CD8-positive, alpha-beta memory T cell (primary cell): ENCODE results near the gene FGD3. TPM values are rescaled to one million over a fixed set of nuclear protein-coding genes. Genes with fewer than 3 reads are reported as not detected.

Experiments
- CTCF ChIA-PET: fragments of 350-600 bp; sonication (Branson Sonifier 250); formaldehyde crosslinking; loops from one replicate; lab custom pipeline; 2021; ENCODE audit warnings: antibody characterized with exemption; lab: Charles Lee
- POLR2A ChIA-PET: fragments of 350-600 bp; sonication (Branson Sonifier 250); formaldehyde crosslinking; loops from one replicate; lab custom pipeline; 2021; ENCODE audit warnings: antibody characterized with exemption; lab: Charles Lee
- DNase-seq, 5 donors: peaks; one replicate each; pipeline versions ENCODE4 v3.0.0 to v3.0.0-alpha.2; 2020 to 2022; ENCODE audit warnings: mixed read lengths in 1 of 5
- H3K27ac ChIP-seq: one replicate; pipeline ENCODE4 v1.7.0; 2013; ENCODE audit warnings: low read depth, mild to moderate bottlenecking, low read length, moderate library complexity
- H3K27me3 ChIP-seq: 2 replicates; pipeline ENCODE4 v1.7.0; 2013; ENCODE audit warnings: low read length, mild to moderate bottlenecking; ENCODE audit not compliant: insufficient read depth, poor library complexity, severe bottlenecking
- H3K36me3 ChIP-seq: 2 replicates; pipeline ENCODE4 v1.7.0; 2013; ENCODE audit warnings: mild to moderate bottlenecking, low read length, moderate library complexity; ENCODE audit not compliant: insufficient read depth
- H3K4me1 ChIP-seq: 2 replicates; pipeline ENCODE4 v1.7.0; 2013; ENCODE audit warnings: mild to moderate bottlenecking, low read length, moderate library complexity; ENCODE audit not compliant: insufficient read depth
- H3K4me3 ChIP-seq: 2 replicates; pipeline ENCODE4 v1.7.0; 2013; ENCODE audit warnings: mild to moderate bottlenecking, low read length
- H3K9me3 ChIP-seq: 2 replicates; pipeline ENCODE4 v1.7.0; 2013; ENCODE audit warnings: mild to moderate bottlenecking, low read length
- H3K27ac Mint-ChIP-seq, 8 donors: one replicate each; pipeline ENCODE4 v1.8.0; 2020 to 2021; ENCODE audit warnings: mixed read lengths in 8 of 8, mild to moderate bottlenecking in 6 of 8, inconsistent platforms in 3 of 8, moderate library complexity in 3 of 8
- H3K27me3 Mint-ChIP-seq, 2 donors: one replicate each; pipeline ENCODE4 v1.8.0; 2020 to 2021; ENCODE audit warnings: mixed read lengths in 2 of 2, mild to moderate bottlenecking in 1 of 2, moderate library complexity in 1 of 2
- H3K36me3 Mint-ChIP-seq, 3 donors: one replicate each; pipeline ENCODE4 v1.8.0; 2020 to 2021; ENCODE audit warnings: mixed read lengths in 3 of 3, inconsistent platforms in 1 of 3, mild to moderate bottlenecking in 1 of 3
- H3K4me1 Mint-ChIP-seq, 3 donors: one replicate each; pipeline ENCODE4 v1.8.0; 2020 to 2021; ENCODE audit warnings: mixed read lengths in 3 of 3, inconsistent platforms in 1 of 3, mild to moderate bottlenecking in 1 of 3
- H3K4me3 Mint-ChIP-seq, 7 donors: one replicate each; pipeline ENCODE4 v1.8.0; 2020 to 2021; ENCODE audit warnings: mixed read lengths in 7 of 7, mild to moderate bottlenecking in 6 of 7, moderate library complexity in 4 of 7, inconsistent platforms in 2 of 7
- H3K9me3 Mint-ChIP-seq, 5 donors: one replicate each; pipeline ENCODE4 v1.8.0; 2020 to 2022; ENCODE audit warnings: mixed read lengths in 5 of 5, mild to moderate bottlenecking in 3 of 5, moderate library complexity in 2 of 5, inconsistent platforms in 1 of 5
- polyA plus RNA-seq: library from polyadenylated mRNA; unstranded; fragments of 300-500 nt; fragmentation: Illumina TruSeq; gene quantifications from one replicate; pipeline ENCODE4 v1.2.3, GENCODE V29; 2021
- total RNA-seq, 2 experiments: library from RNA; stranded (reverse); gene quantifications; one replicate each; pipeline ENCODE4 v1.2.3, GENCODE V29; 2021

Gene FGD3
- total and polyA plus RNA-seq, 3 experiments from 2014 or later: 54.6 to 134 (median 56.5) TPM

GRCh38 chr9:93032545-93032944, 85.2 kb downstream of the FGD3 start:
- Histone ChIP-seq H3K27ac (no peak overlapping the region), H3K9me3 (no peaks in the 10 kb centered on the region), H3K36me3 (peaks cover 45% of the 10 kb centered on the region), H3K27me3 (no peaks in the 10 kb centered on the region), H3K4me1 (peaks cover 55% of the 10 kb centered on the region), H3K4me3 (no peak overlapping the region)
- Mint-ChIP-seq H3K27ac (peak overlapping the region in 6 of 8 donors; percentile 53 to 89 (median 78)), H3K4me3 (no peak overlapping the region), H3K4me1 (peaks cover 50 to 82% (median 54%) of the 10 kb centered on the region in 3 donors), H3K27me3 (no peaks in the 10 kb centered on the region), H3K9me3 (no peaks in the 10 kb centered on the region), H3K36me3 (peaks cover 14 to 84% (median 18%) of the 10 kb centered on the region in 3 donors)
- ChIA-PET POLR2A (interaction anchor here (0.5 kb wide), 1 partner anchor 43 kb away, joined by 3 read pairs; no protein-coding TSS in a partner anchor), CTCF (interaction anchor here (2.1 kb wide), 1 partner anchor 29 kb away, joined by 10 read pairs; no protein-coding TSS in a partner anchor)
- no peak for DNase-seq

DNA sequence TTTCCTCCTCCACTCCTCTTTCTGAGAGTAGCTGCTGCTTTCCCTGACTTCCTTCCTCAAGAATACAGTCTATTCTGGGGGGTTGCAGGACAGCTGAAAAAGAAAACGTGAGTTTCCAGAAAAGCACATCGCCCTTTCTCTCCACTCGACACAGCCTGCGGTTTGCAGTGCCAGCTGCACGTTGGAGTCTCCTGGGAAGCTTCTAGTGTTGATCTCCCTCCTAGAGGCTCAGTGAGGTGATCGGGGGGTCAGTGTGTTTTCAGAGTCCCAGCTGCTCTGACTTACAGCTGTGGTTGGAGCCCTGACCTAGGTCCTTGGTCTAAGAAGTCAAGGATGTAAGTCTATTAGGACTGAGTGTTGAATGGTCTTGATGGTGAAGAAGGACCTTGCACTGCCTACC, 86.2 kb downstream of the FGD3 start:
- ChIA-PET POLR2A (no interaction called here), CTCF (interaction anchor here (0.9 to 2.1 kb wide), 3 partner anchors 20 to 30 kb away, joined by 3 to 10 read pairs (median 3); no protein-coding TSS in a partner anchor)
- Histone ChIP-seq H3K27me3 (no peaks in the 10 kb centered on the region), H3K27ac (no peak overlapping the region), H3K4me1 (peaks cover 55% of the 10 kb centered on the region), H3K4me3 (no peak overlapping the region), H3K9me3 (no peaks in the 10 kb centered on the region), H3K36me3 (peaks cover 45% of the 10 kb centered on the region)
- H3K36me3 Mint-ChIP-seq: peaks cover 10 to 81% (median 13%) of the 10 kb centered on the region in 3 donors
- peak overlapping the region in 1 of 7 donors; percentile 13 for H3K4me3 Mint-ChIP-seq
- H3K27ac Mint-ChIP-seq: peak overlapping the region; percentile 10 to 92 (median 80)
- H3K4me1 Mint-ChIP-seq: peaks cover 42 to 80% (median 44%) of the 10 kb centered on the region in 3 donors
- no peak for DNase-seq
- H3K27me3 Mint-ChIP-seq: peaks cover 0 to 2% of the 10 kb centered on the region in 2 donors
- no peaks in the 10 kb centered on the region for H3K9me3 Mint-ChIP-seq

- Mint-ChIP-seq H3K36me3 (peaks cover 8 to 68% (median 13%) of the 10 kb centered on the region in 3 donors), H3K27me3 (peaks cover 0 to 6% of the 10 kb centered on the region in 2 donors), H3K4me3 (no peak overlapping the region), H3K4me1 (peaks cover 37 to 79% (median 37%) of the 10 kb centered on the region in 3 donors), H3K9me3 (no peaks in the 10 kb centered on the region), H3K27ac (peak overlapping the region in 1 of 8 donors; percentile 29)
- CTCF ChIA-PET: interaction anchor here (0.6 to 2.3 kb wide), 4 partner anchors 19 to 78 kb away, joined by 3 to 4 read pairs (median 4); no protein-coding TSS in a partner anchor
- no peak overlapping the region for H3K4me3 ChIP-seq
- H3K27ac ChIP-seq: no peak overlapping the region
- POLR2A ChIA-PET: interaction anchor here (1.3 kb wide), 1 partner anchor 49 kb away, joined by 4 read pairs; no protein-coding TSS in a partner anchor
- H3K36me3 ChIP-seq: peaks cover 38% of the 10 kb centered on the region
- no peaks in the 10 kb centered on the region for H3K9me3 ChIP-seq
- DNase-seq: no peak
- H3K27me3 ChIP-seq: no peaks in the 10 kb centered on the region
- H3K4me1 ChIP-seq: peaks cover 39% of the 10 kb centered on the region
These were observed 87.9 kb downstream of the FGD3 start for GRCh38 chr9:93035106-93035660.

DNA sequence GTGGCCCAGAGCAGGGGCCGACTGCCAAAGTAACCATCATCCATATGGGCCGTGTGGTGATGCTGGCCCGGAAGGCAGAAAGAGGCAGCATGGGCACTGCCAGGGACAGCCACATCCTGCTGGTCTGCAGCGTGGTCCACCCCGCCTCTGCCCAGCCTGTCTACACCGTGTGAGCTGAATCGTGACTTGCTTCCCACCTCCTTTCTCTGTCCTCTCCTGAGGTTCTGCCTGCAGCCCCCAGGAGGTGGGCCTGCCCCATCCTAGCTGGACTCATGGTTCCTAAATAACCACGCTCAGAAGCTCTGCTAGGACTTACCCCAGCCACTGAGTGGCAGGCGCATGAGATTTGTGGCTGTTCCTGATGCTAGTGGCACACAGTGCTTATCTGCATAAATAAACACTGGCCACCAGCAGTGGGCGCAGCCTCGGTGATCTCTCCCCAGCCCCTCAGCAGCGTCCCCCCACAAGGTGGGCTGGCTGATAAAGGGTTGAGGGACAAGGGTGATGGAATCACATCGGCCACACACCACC, 88.6 kb downstream of the FGD3 start:
- H3K9me3 ChIP-seq: no peaks in the 10 kb centered on the region
- peaks cover 31% of the 10 kb centered on the region for H3K36me3 ChIP-seq
- Mint-ChIP-seq H3K4me1 (peaks cover 30 to 78% (median 33%) of the 10 kb centered on the region in 3 donors), H3K27ac (peak overlapping the region in 5 of 8 donors; percentile 60 to 80 (median 78)), H3K4me3 (peak overlapping the region in 1 of 7 donors; percentile 4), H3K36me3 (peaks cover 5 to 62% (median 9%) of the 10 kb centered on the region in 3 donors), H3K27me3 (peaks cover 0 to 6% of the 10 kb centered on the region in 2 donors), H3K9me3 (no peaks in the 10 kb centered on the region)
- no peak for DNase-seq
- ChIA-PET CTCF (interaction anchor here (0.6 to 2.3 kb wide), 6 partner anchors 22 to 267 kb away, joined by 3 to 5 read pairs (median 4); no protein-coding TSS in a partner anchor), POLR2A (interaction anchor here (1.3 kb wide), 1 partner anchor 49 kb away, joined by 4 read pairs; no protein-coding TSS in a partner anchor)
- H3K27ac ChIP-seq: no peak overlapping the region
- no peak overlapping the region for H3K4me3 ChIP-seq
- H3K4me1 ChIP-seq: peaks cover 33% of the 10 kb centered on the region
- H3K27me3 ChIP-seq: no peaks in the 10 kb centered on the region

- H3K27ac ChIP-seq: no peak overlapping the region
- Mint-ChIP-seq H3K4me1 (peaks cover 33 to 78% (median 36%) of the 10 kb centered on the region in 3 donors), H3K36me3 (peaks cover 0 to 51% (median 3%) of the 10 kb centered on the region in 3 donors), H3K27me3 (peaks cover 0 to 6% of the 10 kb centered on the region in 2 donors), H3K9me3 (no peaks in the 10 kb centered on the region), H3K4me3 (peak overlapping the region in 2 of 7 donors; percentile 33 to 52), H3K27ac (peak overlapping the region in 6 of 8 donors; percentile 36 to 79 (median 67))
- peaks cover 32% of the 10 kb centered on the region for H3K4me1 ChIP-seq
- no peak overlapping the region for H3K4me3 ChIP-seq
- ChIA-PET CTCF (interaction anchor here (1.0 to 1.7 kb wide), 8 partner anchors 9 to 266 kb away, joined by 3 to 5 read pairs (median 4); no protein-coding TSS in a partner anchor), POLR2A (interaction anchor here (1.2 to 2.0 kb wide), 5 partner anchors 9 to 48 kb away, joined by 3 to 12 read pairs (median 3); no protein-coding TSS in a partner anchor)
- no peak for DNase-seq
- no peaks in the 10 kb centered on the region for H3K27me3 ChIP-seq
- H3K36me3 ChIP-seq: peaks cover 20% of the 10 kb centered on the region
- H3K9me3 ChIP-seq: no peaks in the 10 kb centered on the region
These were observed 89.7 kb downstream of the FGD3 start for GRCh38 chr9:93036887-93037475.

- Histone ChIP-seq H3K27me3 (no peaks in the 10 kb centered on the region), H3K27ac (no peak overlapping the region), H3K4me1 (peaks cover 28% of the 10 kb centered on the region), H3K4me3 (no peak overlapping the region), H3K36me3 (peaks cover 15% of the 10 kb centered on the region), H3K9me3 (no peaks in the 10 kb centered on the region)
- H3K9me3 Mint-ChIP-seq: no peaks in the 10 kb centered on the region
- peaks cover 0 to 6% of the 10 kb centered on the region in 2 donors for H3K27me3 Mint-ChIP-seq
- no peak for DNase-seq
- H3K27ac Mint-ChIP-seq: peak overlapping the region in 4 of 8 donors; percentile 19 to 87 (median 50)
- ChIA-PET POLR2A (interaction anchor here (1.2 to 2.0 kb wide), 5 partner anchors 9 to 48 kb away, joined by 3 to 12 read pairs (median 3); no protein-coding TSS in a partner anchor), CTCF (interaction anchor here (1.0 to 1.7 kb wide), 8 partner anchors 9 to 265 kb away, joined by 3 to 5 read pairs (median 4); no protein-coding TSS in a partner anchor)
- H3K36me3 Mint-ChIP-seq: peaks cover 0 to 46% (median 3%) of the 10 kb centered on the region in 3 donors
- peaks cover 31 to 76% (median 36%) of the 10 kb centered on the region in 3 donors for H3K4me1 Mint-ChIP-seq
- no peak overlapping the region for H3K4me3 Mint-ChIP-seq
These were observed 90.2 kb downstream of the FGD3 start for GRCh38 chr9:93037476-93037971.

- H3K9me3 Mint-ChIP-seq: no peaks in the 10 kb centered on the region
- Histone ChIP-seq H3K27ac (no peak overlapping the region), H3K4me3 (no peak overlapping the region), H3K9me3 (no peaks in the 10 kb centered on the region), H3K4me1 (peaks cover 37% of the 10 kb centered on the region), H3K27me3 (no peaks in the 10 kb centered on the region), H3K36me3 (peaks cover 4% of the 10 kb centered on the region)
- ChIA-PET CTCF (interaction anchor here (1.1 kb wide), 1 partner anchor 8 kb away, joined by 3 read pairs; no protein-coding TSS in a partner anchor), POLR2A (interaction anchor here (0.6 to 1.1 kb wide), 3 partner anchors 11 to 26 kb away, joined by 3 to 6 read pairs (median 3); no protein-coding TSS in a partner anchor)
- H3K36me3 Mint-ChIP-seq: peaks cover 0 to 34% (median 0%) of the 10 kb centered on the region in 3 donors
- peaks cover 34 to 80% (median 41%) of the 10 kb centered on the region in 3 donors for H3K4me1 Mint-ChIP-seq
- peaks cover 0 to 6% of the 10 kb centered on the region in 2 donors for H3K27me3 Mint-ChIP-seq
- peak overlapping the region in 1 of 7 donors; percentile 6 for H3K4me3 Mint-ChIP-seq
- H3K27ac Mint-ChIP-seq: peak overlapping the region in 6 of 8 donors; percentile 19 to 87 (median 72)
- no peak for DNase-seq
These were observed 91.6 kb downstream of the FGD3 start for GRCh38 chr9:93038918-93039317.
